Activated T-cell treated with anti-CD3 and anti-CD28 coated beads for 48 hours (primary cell): ENCODE results near the gene RPA3.

Experiments
- DNase-seq: peaks from one replicate; pipeline ENCODE4 v3.0.0-alpha.2; 2020; ENCODE audit warnings: low read depth

Gene RPA3

DNA sequence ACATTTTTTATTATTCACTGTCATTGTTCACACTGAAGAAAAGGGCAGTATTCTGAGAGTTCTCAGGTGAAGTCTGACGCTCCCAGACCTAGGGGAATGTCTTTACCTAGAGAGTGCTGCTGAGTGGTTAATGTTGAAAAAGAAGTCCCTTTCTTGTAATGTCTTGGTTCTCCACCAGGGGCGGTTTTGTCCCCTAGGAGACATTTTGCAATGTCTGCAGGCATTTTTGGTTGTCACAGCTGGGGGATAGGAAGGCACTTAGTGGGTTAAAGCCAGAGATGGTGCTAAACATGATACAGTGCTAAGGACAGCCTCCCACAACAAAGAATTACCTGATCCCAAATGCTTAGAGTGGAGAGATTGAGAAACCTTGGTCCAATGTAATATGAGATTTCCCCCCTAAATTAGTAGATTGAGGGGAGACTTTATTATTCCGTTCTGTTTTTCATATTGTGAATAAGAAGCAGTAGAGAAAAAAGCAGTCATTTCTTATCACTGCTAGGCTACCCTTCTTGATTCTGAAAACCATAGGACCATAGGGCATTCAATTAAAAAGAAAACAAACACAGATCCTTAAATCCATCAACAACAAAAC is 64.7 kb downstream of the RPA3 start:
- no peak for DNase-seq

DNA sequence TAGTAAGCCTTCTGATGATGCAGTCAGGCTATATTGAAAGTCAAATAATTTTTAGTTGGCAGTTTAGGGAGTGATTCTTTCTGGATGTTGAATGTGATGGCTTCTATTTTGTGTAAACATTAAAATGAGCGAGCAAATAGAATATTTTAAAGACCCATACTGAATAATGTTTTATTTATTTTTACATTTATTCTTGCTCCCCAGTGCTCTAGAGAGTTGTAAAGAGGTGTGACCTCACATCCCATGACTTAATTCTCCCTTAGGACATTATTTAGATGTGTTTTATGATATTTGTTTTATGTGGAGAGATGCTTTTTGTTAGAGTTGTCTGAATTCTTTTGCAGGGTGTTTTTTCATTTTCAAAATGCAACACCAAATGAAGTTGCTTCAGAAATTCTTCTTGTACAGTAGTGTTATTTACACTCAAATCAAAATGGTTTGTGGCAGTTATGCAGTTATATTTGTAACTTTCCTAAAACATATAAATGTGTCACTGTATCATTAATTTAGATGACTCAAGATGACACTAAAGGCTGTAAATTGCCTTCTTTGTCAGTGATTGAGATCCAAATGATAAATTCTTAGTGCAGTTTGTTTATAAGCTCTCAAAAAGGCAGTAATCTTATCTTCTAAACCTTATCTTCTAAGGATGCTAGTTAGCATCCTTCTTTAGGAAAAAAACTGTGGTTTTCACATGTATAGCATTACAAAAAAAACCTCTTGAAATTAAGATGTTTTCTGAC is 65.4 kb downstream of the RPA3 start:
- no peak for DNase-seq

GRCh38 chr7:7651479-7651878 is 66.9 kb downstream of the RPA3 start:
- no peak for DNase-seq

- no peak for DNase-seq
Observed at GRCh38 chr7:7650682-7651206, 67.7 kb downstream of the RPA3 start.

DNA sequence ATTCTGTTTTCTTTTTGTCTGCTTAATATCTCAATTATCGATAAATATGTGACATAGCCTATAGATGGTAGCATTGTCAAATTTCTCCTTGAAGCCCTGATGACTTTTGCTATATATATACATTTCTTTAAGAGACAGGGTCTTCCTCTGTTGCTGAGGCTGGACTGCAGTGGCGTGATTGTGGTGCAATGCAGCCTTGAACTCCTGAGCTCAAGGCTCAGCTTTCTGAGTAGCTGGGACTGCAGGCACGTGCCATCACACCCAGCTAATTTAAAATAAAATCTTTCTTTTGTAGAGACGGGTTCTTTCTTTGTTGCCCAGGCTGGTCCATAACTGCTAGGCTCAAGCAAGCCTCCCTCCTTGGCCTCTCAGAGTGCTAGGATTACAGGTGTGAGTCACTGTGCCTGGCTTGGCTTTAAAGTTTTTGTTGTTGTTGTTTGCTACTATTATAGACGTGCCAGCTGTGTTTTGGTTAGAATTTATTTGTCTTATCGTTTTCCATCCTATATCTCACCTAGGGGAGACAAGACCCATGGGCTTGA is 70.8 kb downstream of the RPA3 start:
- no peak for DNase-seq

DNA sequence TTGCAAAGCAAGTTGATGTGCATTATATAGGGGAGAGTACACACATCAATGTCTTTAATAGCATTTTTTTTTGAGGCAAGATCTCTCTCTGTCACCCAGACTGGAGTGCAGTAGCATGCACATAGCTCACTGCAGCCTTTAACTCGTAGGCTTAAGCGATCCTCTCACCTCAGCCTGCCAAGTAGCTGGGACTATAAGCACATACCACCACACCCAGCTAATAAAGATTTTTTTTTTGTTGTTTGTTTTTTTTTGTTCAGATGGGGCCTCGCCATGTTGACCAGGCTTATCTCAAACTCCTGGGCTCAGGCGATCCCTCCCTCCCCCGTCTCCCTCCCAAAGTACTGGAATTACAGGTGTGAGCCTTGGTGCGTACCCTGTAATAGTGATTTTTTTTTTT is 76.3 kb downstream of the RPA3 start:
- DNase-seq: no peak

DNA sequence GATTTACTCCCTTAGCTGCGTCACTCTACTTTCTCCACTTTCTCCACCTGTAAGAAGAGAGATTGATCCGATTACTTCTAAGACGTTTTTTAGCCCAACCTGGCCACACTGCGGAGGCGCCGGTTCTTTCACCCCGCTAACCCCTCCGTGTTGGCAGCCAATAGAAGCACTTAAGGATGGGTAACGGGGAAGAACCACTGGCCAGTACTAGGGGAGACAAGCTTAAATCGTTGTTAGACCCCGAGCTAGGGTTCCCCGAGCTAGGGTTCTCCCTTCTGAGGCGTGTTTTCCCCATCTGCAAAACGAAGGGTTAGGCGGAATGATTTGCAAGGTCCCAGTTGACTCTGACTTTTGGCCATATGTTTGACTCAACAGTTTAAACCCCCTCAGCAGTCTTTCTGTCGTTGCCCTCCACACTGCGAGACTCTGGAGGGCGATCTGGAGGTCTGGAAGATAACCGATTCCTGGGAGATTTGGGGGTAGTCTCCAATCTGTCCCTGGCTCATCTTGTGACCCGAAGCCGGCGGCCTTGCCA is 77.2 kb downstream of the RPA3 start:
- no peak for DNase-seq

DNA sequence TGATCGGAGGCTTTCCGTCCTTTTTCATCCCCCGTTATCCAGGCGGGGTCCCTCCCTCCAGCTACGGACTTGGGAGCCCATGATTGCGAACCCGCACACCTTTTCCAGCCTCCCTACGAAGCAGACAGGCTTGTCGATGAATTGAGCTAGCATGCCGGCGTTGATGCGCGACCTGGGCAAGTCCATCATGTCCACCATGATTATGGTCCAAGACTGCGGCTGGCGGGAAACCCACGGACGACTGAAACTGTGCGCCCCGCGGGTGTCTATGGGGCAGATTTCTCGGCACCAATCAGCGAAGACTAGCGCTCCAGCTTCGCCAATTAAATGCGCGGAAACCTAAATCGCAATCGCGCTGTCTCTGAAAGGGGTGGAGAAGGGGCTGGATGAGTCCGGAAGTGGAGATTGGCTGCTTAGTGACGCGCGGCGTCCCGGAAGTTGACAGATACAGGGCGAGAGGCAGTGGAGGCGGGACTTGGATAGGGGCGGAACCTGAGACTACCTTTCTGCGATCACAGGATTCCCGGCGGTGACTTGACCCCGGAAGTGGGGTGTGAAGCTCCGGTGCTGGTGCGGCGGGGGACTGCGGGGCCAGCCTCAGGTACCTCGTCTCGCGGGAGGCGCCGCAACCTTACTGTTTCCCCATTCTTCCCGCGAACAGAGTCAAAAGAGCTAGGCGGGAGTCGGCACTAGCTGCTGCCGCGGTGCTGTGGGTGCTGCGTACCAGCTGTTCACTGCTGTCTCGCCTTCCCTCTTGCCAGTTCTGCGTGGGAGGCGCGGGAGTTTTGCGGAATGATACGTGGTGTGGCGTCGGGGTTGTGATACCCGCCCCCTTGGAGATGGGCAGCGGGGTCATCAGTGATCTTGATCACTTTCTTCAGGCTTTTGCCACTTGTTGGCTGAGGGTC is 77.9 kb downstream of the RPA3 start, which contains the start of gene UMAD1:
Gene UMAD1, plus strand, starts transcription at position 532 of the 908 bp plus-strand sequence. CDS start 32,620 bp downstream, outside the sequence.
- peak; percentile 95 for DNase-seq

GRCh38 chr7:7639847-7640220 is 78.6 kb downstream of the RPA3 start:
- no peak for DNase-seq

DNA sequence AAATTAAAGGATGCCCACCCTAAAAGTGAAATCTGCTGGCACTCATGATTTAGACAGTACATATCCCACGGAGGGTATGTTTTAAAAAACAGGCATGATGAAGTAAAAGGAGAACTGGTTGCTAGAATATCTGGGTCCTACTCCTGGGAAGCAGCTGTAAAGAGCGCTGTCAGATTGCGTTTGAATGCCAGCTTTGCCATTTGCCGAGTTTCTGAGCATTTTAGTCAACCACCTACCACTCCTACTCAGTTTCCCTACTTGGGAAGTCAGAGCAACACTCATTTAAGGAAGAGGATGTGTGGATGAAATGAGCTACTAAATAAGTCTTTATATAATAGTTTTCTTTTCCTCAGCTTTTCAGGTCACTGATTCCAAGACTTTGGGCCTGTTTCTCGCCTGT is 79.0 kb downstream of the RPA3 start:
- DNase-seq: no peak

DNA sequence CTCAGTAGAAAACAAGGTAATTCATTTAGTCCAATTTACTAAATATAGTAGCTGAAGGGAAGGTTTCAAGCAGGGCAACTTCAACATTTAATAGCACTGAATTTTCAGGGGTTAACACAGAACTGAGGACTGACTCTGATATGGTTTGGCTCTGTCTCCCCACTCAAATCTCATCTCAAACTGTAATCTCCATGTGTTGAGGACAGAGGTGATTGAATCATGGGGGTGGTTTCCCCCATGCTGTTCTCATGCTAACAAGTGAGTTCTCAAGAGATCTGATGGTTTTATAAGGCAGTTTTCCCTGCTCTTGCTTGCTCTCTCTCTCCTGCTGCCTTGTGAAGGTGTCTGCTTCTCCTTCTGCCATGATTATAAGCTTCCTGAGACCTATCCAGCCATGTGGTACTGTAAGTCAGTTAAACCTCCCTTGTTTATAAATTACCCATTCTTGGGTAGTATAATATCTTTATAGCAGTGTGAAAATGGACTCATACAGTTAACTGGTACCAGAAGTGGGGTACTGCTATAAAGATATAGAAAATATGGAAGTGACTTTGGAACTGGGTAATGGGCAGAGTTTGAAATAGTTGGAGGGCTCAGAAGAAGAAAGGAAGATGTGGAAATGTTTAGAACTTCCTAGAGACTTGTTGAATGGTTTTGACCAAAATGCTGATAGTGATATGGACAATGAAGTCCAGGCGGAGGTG is 87.6 kb downstream of the RPA3 start:
- no peak for DNase-seq

- no peak for DNase-seq
Observed at GRCh38 chr7:7628476-7628875, 89.9 kb downstream of the RPA3 start.

GRCh38 chr7:7620644-7621210 is 97.7 kb downstream of the RPA3 start:
- no peak for DNase-seq

- no peak for DNase-seq
Observed at GRCh38 chr7:7620236-7620635, 98.2 kb downstream of the RPA3 start.

- DNase-seq: no peak
Observed at GRCh38 chr7:7618410-7618809, 100.0 kb downstream of the RPA3 start.

- DNase-seq: no peak
Observed at GRCh38 chr7:7617550-7617949, 100.9 kb downstream of the RPA3 start.

- no peak for DNase-seq
Observed at GRCh38 chr7:7614018-7614741, 104.2 kb downstream of the RPA3 start.

DNA sequence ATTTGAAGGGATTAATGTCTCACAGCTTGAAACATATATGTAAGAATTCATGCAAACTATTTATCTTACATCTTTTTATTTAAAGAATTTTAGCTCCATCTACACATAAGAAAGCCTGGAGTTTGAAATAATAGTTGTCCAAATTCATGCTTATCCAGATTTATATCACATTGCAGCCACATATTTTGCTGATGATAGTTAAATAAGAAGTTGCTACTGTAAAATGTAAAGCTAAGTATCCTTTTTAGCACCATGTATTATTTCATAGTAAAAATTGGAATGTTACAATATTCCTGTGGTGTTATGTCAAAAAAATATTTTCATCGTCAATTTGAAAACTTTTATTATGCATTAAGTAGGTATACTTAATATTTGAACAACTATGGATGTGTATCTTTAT is 105.2 kb downstream of the RPA3 start:
- DNase-seq: no peak

GRCh38 chr7:7612519-7612918 is 105.9 kb downstream of the RPA3 start:
- DNase-seq: no peak

- no peak for DNase-seq
Observed at GRCh38 chr7:7609330-7609729, 109.1 kb downstream of the RPA3 start.
